Keratinocyte (primary cell): ENCODE results near the gene KLHL22.
"Not testable (repeated sequence)": the region's sequence is repeated elsewhere in the genome, so short reads cannot be mapped to it uniquely, and the experiment has no call there.

Experiments
- EZH2 ChIP-seq: IDR thresholded peaks from one replicate; pipeline ENCODE4 v1.6.1; 2012; ENCODE audit warnings: inconsistent platforms, mild to moderate bottlenecking, low read length, moderate library complexity
- TF ChIP-seq, protein P1 (sequence below), 3 experiments: IDR thresholded peaks in 1 of 3; conservative IDR thresholded peaks in 1 of 3; optimal IDR thresholded peaks in 1 of 3; 2 replicates in 2 of 3; 3 replicates in 1 of 3; pipeline versions ENCODE3 to v1.5.1; 2011; ENCODE audit warnings: low read length in 3 of 3, mild to moderate bottlenecking in 3 of 3, moderate library complexity in 2 of 3, control low read depth in 1 of 3, inconsistent platforms in 1 of 3; ENCODE audit not compliant: insufficient read depth in 2 of 3; ENCODE audit errors: extremely low read depth in 1 of 3

DNA sequence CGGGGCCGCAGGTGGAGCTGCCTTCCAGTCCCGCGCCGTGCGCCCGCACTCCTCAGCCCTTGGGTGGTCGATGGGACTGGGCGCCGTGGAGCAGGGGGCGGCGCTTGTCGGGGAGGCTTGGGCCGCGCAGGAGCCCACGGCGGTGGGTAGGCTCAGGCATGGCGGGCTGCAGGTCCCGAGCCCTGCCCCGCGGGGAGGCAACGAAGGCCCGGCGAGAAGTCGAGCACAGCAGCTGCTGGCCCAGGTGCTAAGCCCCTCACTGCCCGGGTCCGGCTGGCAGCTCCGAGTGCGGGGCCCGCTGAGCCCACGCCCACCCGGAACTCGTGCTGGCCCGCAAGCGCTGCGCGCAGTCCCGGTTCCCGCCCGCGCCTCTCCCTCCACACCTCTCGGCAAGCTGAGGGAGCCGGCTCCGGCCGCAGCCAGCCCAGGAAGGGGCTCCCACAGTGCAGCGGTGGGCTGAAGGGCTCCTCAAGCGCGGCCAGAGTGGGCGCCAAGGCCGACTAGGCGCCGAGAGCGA lies 103.2 kb downstream of the KLHL22 start:
- TF ChIP-seq, protein P1, sequence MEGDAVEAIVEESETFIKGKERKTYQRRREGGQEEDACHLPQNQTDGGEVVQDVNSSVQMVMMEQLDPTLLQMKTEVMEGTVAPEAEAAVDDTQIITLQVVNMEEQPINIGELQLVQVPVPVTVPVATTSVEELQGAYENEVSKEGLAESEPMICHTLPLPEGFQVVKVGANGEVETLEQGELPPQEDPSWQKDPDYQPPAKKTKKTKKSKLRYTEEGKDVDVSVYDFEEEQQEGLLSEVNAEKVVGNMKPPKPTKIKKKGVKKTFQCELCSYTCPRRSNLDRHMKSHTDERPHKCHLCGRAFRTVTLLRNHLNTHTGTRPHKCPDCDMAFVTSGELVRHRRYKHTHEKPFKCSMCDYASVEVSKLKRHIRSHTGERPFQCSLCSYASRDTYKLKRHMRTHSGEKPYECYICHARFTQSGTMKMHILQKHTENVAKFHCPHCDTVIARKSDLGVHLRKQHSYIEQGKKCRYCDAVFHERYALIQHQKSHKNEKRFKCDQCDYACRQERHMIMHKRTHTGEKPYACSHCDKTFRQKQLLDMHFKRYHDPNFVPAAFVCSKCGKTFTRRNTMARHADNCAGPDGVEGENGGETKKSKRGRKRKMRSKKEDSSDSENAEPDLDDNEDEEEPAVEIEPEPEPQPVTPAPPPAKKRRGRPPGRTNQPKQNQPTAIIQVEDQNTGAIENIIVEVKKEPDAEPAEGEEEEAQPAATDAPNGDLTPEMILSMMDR (optimal IDR thresholded peaks at IDR 0.05 in 1 of 3, IDR thresholded peaks at IDR 0.05 in 1 of 3, conservative IDR thresholded peaks at IDR 0.05 in 1 of 3; ENCODE audit: extremely low read depth in 1 of 3, insufficient read depth in 2 of 3, low read length in 3 of 3), result not testable (repeated sequence)
- not testable (repeated sequence) for TF ChIP-seq EZH2
